Duodenal mucosa (tissue), 2 donors: ENCODE data around the gene SERINC3.
"Not testable (repeated sequence)": the region's sequence is repeated elsewhere in the genome, so short reads cannot be mapped to it uniquely, and the experiment has no call there.

Experiments
- H3K27ac ChIP-seq: one replicate; pipeline ENCODE4 v1.7.0; 2013; ENCODE audit warnings: low read depth, low read length
- H3K27me3 ChIP-seq, 2 donors: one replicate each; pipeline ENCODE4 v1.7.0; 2013; ENCODE audit warnings: low read length in 2 of 2, control low read depth in 1 of 2; ENCODE audit not compliant: insufficient read depth in 2 of 2, control insufficient read depth in 1 of 2
- H3K36me3 ChIP-seq, 2 donors: one replicate each; pipeline ENCODE4 v1.7.0; 2013; ENCODE audit warnings: low read length in 2 of 2, control low read depth in 1 of 2; ENCODE audit not compliant: insufficient read depth in 2 of 2, control insufficient read depth in 1 of 2
- H3K4me1 ChIP-seq, 2 donors: one replicate each; pipeline ENCODE4 v1.7.0; 2013; ENCODE audit warnings: low read length in 2 of 2, control low read depth in 1 of 2; ENCODE audit not compliant: insufficient read depth in 2 of 2, control insufficient read depth in 1 of 2
- H3K4me3 ChIP-seq, 2 donors: one replicate each; pipeline ENCODE4 v1.7.0; 2013; ENCODE audit warnings: low read length in 2 of 2, low read depth in 1 of 2
- H3K9ac ChIP-seq, 2 donors: one replicate each; pipeline ENCODE4 v1.7.0; 2013; ENCODE audit warnings: low read length in 2 of 2, low read depth in 1 of 2
- H3K9me3 ChIP-seq, 2 donors: one replicate each; pipeline ENCODE4 v1.7.0; 2013; ENCODE audit warnings: low read length in 2 of 2, control low read depth in 1 of 2; ENCODE audit not compliant: control insufficient read depth in 1 of 2

The SERINC3 gene

DNA sequence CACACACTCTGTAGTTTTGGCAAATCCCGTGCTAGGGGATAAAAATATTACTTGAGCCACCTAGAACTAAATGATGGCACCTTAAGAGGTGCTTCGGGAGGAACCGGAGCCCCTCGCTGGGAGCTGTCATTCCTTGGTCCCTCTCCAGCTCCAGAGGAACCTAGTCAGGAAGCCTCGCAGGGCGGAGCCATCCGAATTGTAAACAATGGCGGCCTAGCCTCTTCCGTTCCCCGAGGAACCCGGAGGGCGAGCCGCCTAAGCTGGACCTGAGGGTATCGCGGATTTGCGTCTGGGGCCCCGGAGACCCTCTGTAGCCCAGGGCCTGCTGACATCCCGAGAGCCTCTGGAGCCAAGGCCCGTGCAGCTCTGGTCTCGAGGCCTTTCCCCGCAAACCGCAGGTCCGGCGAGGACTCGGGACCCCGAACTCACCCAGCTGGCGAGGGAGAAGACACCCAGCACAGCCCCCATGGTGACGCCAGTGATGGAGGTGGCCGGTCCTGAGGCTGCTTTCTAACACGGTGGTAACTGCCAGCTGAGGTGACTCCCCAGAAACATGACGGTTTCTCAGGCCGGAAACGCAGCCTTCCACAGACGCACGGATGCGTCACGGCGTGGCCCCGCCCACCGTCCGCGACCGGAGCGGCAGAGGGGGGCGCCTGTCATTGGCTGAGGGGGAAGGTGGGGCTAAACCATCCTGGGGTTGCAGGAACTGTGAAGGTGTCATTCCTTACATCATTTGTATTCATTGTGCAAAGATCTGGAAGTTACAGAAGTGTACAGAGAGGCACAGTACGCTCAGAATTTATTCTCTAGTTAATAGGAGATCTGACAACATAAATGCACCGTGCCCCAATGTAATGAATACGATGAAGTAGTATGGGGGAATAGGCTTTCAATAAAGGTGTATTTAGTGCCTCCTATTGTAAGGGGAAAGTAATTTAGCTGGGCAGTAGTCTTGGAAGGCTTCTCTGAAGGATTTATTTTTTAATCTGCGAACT is at the start of gene SERINC3:
SERINC3 (minus strand) TSS at position 587 of the 998 bp plus-strand sequence; CDS start at position 468, 119 bp downstream.
- peaks cover 22 to 35% of the 10 kb centered on the region in 2 donors for H3K4me1 ChIP-seq

DNA sequence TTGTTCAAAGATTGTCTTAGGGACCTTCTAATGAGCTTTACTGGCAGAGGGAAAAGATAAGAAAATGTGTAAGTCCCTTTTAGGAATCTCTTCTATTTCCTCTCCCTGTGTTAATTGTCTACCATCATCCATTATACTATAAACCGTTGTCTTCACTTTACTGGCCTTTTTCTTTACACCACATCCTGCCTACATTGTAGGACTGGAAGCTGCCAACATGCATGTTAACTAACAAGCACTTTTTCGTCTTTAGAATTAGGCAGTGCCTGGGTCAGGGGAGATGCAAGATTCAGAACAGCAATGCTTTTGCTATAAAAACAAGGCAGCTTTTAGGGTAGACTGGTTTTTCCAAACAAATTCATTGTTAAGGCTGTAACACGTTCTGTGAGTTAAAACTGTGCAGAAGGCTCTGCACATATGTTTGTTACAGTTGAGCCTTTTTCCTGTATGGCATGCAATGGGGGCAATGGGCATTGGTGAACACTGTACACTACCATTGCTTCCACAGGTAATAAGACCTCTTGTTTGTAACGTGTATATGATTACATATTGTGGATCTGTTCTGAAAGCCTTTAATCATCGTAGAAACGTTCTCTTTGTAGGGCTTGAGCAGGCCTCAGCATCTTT is 49.6 kb upstream of the SERINC3 start:
- H3K4me1 ChIP-seq: no peaks in the 10 kb centered on the region
- H3K27ac ChIP-seq: no peak overlapping the region

More for the DNA sequence above, at the start of gene SERINC3:
- no peaks in the 10 kb centered on the region for H3K9me3 ChIP-seq
- H3K9ac ChIP-seq: peak within 1 kb of the TSS; percentile 99 to 100
- peak within 1 kb of the TSS; percentile 97 for H3K27ac ChIP-seq
- H3K27me3 ChIP-seq: no peaks in the 10 kb centered on the region
- peak within 1 kb of the TSS; percentile 85 to 100 for H3K4me3 ChIP-seq
- peaks cover 1 to 7% of the 10 kb centered on the region in 2 donors for H3K36me3 ChIP-seq

DNA sequence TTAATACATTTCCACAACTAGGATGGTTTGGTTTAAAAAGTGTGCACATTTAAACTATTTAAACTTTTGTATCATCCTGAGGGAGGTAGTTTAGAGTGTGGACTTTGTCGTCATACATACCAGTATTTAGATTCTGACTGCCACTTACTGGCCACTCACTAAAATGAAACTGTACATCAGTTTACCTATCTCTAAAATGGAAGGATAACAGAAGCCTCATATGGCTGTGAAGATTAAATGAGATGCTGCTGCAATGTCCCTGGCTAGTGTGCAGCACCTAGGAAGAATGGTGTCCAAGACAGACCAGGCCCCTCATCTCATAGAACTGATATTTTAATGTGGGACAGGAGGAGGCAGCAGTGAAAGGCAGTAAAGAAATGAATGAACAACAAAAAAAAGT is 48.5 kb upstream of the SERINC3 start:
- H3K27me3 ChIP-seq: no peaks in the 10 kb centered on the region
- H3K4me1 ChIP-seq: no peaks in the 10 kb centered on the region
- no peak overlapping the region for H3K9ac ChIP-seq
- H3K27ac ChIP-seq: no peak overlapping the region
- H3K9me3 ChIP-seq: no peaks in the 10 kb centered on the region
- H3K36me3 ChIP-seq: no peaks in the 10 kb centered on the region
- H3K4me3 ChIP-seq: no peak overlapping the region

More for the DNA sequence above, 49.6 kb upstream of the SERINC3 start:
- Histone ChIP-seq H3K9ac (no peak overlapping the region), H3K4me3 (no peak overlapping the region), H3K27me3 (no peaks in the 10 kb centered on the region), H3K36me3 (no peaks in the 10 kb centered on the region), H3K9me3 (no peaks in the 10 kb centered on the region)

DNA sequence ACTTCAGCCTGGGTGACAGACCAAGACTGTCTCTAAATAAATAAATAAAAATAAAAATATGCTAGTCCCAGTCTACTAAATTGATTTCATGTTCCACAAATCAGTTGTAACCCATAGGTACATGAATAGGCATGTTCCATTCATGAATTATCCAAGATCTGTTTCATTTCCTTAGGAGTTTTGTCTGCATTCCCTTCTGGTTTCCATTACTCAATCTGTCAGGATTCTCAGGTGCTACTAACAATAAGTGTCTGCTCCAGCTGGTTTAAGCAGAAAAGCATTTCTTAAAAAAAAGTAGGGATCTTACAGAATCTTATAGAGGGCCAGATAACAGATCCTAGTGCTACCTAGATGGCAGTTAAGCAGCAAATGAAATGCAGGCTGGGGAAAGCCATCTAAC is 44.9 kb upstream of the SERINC3 start:
- H3K36me3 ChIP-seq: no peaks in the 10 kb centered on the region
- no peak overlapping the region for H3K27ac ChIP-seq
- no peaks in the 10 kb centered on the region for H3K4me1 ChIP-seq
- no peak overlapping the region for H3K4me3 ChIP-seq
- H3K9me3 ChIP-seq: no peaks in the 10 kb centered on the region
- no peak overlapping the region for H3K9ac ChIP-seq
- H3K27me3 ChIP-seq: no peaks in the 10 kb centered on the region

DNA sequence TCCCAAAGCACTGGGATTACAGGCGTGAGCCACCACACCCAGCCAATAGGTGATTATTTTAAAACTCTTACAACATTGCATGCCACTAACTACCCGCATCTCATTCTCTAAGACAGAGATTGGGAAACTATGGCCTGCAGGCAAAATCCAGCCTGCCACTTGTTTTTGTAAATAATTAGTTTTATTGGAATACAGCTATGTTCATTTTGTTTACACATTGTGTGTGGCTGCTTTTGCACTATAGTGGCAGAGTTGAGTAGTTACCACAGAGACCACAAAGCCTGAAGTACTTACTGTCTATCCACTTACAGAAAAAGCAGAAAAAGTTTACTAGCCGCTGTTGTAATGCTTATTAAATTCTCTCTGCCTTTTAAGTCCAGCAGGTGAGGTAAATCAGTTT is 44.1 kb upstream of the SERINC3 start:
- Histone ChIP-seq H3K9ac (no peak overlapping the region), H3K27ac (no peak overlapping the region), H3K4me1 (no peaks in the 10 kb centered on the region), H3K4me3 (no peak overlapping the region), H3K36me3 (no peaks in the 10 kb centered on the region), H3K27me3 (no peaks in the 10 kb centered on the region), H3K9me3 (no peaks in the 10 kb centered on the region)

DNA sequence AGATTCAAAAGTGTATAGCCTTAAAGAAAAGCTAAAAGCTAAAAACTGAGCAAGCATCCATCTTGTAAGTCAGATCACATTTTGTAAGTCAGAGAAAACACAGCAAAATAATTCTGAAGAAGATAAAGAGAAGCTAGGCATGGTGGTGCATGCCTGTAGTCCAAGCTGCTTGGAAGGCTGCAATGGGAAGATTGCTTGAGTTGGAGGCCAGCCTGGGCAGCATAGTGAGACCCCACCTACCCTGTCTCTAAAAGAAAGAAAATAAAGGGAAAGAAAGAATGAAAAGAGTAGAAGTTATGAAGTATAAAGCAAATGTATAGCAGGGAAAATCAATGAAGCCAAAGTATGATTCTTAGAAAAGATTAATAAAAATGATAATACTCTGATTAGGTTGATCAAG is 40.0 kb upstream of the SERINC3 start:
- Histone ChIP-seq H3K9me3 (no peaks in the 10 kb centered on the region), H3K4me1 (no peaks in the 10 kb centered on the region), H3K4me3 (no peak overlapping the region), H3K27me3 (no peaks in the 10 kb centered on the region), H3K9ac (no peak overlapping the region), H3K36me3 (no peaks in the 10 kb centered on the region), H3K27ac (no peak overlapping the region)

DNA sequence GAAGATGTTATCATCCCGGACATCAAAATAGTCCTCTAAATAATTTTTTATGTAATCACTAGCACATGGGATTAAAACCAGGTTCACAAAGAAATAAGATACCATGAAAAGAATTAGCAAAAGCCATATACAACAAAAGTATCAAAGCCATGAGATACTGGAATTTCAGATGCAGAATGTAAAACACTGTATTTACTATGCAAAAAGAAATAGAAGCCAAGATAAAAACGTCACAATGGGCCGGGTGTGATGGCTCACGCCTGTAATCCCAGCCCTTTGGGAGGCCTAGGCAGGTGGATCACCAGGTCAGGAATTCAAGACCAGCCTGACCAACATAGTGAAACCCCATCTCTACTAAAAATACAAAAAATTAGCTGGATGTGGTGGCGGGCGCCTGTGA is 38.9 kb upstream of the SERINC3 start:
- not testable (repeated sequence) for H3K27ac ChIP-seq, H3K9ac ChIP-seq, H3K4me3 ChIP-seq, H3K36me3 ChIP-seq, H3K9me3 ChIP-seq, H3K4me1 ChIP-seq, H3K27me3 ChIP-seq

DNA sequence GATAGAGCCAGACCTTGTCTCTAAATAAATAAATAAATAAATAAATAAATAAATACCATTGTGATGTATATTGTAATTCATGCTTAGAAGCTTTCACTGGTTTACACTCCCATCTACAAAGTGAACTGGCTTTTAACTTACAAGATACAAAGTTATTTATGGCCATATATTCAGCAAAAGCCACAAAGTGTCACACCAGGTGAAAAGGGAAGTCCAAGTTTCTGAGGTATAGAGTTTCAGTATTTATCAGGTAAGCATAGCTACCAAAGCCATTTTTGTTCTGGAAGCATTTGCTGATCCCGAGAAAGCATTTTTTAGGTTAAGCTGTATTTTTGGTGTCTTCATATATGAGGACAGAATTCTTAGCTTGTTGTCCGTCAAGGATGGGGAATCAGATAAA is 38.4 kb upstream of the SERINC3 start:
- no peaks in the 10 kb centered on the region for H3K36me3 ChIP-seq
- no peaks in the 10 kb centered on the region for H3K9me3 ChIP-seq
- H3K27ac ChIP-seq: no peak overlapping the region
- H3K4me3 ChIP-seq: no peak overlapping the region
- H3K9ac ChIP-seq: no peak overlapping the region
- no peaks in the 10 kb centered on the region for H3K4me1 ChIP-seq
- H3K27me3 ChIP-seq: no peaks in the 10 kb centered on the region

DNA sequence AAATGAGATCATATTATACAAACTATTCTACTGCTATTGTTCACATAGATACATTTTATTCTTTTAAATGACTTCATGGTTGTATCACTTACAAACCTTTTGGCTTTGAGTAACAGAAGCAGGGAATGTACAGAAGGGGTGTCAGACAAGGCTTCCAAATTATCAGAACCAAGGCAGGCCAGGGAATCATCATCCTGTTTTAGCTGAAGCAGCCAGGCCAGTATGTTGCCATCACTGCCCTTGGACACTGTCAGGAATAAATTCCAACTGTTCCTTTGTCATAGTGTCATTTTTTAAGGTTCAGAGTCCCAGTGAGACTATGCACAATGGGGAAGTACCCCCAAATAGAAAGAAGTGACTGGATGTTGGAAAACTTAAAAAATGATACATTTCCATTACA is 37.4 kb upstream of the SERINC3 start:
- no peaks in the 10 kb centered on the region for H3K27me3 ChIP-seq
- H3K4me1 ChIP-seq: no peaks in the 10 kb centered on the region
- H3K9ac ChIP-seq: no peak overlapping the region
- no peaks in the 10 kb centered on the region for H3K9me3 ChIP-seq
- no peak overlapping the region for H3K27ac ChIP-seq
- no peaks in the 10 kb centered on the region for H3K36me3 ChIP-seq
- no peak overlapping the region for H3K4me3 ChIP-seq
